Stimulated activated CD8-positive, alpha-beta memory T cell treated with anti-CD3 and anti-CD28 coated beads, Interleukin-12 subunit alpha, Interleukin-12 subunit beta, amount 100 ng/mL, for 24 hours (primary cell): ENCODE results near the gene NCK1.
"Not testable (repeated sequence)": the region's sequence is repeated elsewhere in the genome, so short reads cannot be mapped to it uniquely, and the experiment has no call there.

Experiments
- DNase-seq: peaks from one replicate; pipeline ENCODE4 v3.0.0-alpha.2; 2020; ENCODE audit errors: extremely low read depth

The NCK1 gene

DNA sequence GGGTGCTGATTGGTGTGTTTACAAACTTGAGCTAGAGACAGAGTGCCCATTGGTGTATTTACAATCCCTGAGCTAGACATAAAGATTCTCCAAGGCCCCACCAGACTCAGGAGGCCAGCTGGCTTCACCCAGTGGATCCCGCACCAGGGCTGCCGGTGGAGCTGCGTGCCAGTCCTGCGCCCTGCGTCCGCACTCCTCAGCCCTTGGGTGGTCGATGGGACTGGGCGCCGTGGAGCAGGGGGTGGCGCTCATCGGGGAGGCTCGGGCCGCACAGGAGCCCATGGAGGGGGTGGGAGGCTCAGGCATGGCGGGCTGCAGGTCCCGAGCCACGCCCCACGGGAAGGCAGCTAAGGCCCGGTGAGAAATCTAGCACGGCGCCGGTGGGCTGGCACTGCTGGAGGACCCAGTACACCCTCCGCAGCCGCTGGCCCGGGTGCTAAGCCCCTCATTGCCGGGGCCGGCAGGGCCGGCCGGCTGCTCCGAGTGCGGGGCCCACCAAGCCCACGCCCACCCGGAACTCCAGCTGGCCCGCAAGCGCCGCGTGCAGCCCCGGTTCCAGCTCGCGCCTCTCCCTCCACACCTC, 125.5 kb downstream of the NCK1 start:
- DNase-seq: not testable (repeated sequence)

DNA sequence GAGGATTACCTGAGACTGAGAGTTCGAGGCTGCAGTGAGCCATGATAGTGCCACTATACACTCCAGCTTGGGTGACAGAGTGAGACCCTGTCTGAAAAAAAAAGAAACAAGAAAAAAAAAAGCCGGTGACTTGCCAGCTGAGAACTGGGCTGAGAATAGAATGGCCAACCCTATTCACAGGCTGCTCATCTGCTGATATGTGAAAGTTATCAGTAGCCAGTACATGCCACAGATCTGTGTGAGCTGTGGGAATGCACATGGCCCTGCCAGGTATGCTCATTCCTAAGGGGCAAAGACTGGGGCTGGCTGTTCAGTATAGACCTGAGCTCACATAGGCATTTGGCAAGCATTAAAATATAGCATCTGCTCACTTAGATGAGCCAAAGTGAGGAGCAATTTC, 126.6 kb downstream of the NCK1 start:
- no peak for DNase-seq

DNA sequence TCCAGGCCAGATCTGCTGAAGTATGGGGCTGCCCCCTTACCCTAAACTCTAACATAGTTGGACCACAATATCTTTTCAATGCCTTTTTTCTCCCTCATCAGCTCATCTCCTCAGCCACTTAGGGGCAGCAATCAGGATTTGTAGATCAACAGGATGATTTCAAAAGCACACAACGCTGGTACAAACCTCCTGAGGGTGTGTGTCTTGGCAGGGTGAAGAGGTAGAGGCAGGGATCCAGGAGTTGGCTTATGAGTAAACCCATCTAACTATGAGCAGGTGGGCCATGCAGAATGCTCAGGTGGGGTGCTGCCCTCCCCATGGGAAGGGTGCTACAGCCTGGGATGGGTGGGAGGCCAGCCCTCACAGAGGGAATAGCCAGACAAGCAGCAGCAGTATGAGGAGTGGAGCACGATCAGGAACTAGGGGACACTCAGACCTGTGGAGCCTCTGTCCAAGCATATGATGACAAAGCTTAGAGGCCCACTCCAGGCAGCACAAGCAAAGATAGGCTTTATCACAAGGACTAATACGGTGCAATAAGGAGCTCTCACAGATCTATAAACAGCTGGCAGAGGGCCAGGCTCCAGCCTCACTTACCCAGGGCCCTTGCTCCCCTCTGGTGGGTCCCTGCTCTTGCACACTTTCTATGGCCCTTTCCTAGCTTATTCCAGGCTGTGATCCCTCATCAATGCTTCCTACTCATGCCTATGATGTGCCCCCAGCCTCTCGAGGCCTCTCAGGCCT, 127.9 kb downstream of the NCK1 start:
- no peak for DNase-seq

DNA sequence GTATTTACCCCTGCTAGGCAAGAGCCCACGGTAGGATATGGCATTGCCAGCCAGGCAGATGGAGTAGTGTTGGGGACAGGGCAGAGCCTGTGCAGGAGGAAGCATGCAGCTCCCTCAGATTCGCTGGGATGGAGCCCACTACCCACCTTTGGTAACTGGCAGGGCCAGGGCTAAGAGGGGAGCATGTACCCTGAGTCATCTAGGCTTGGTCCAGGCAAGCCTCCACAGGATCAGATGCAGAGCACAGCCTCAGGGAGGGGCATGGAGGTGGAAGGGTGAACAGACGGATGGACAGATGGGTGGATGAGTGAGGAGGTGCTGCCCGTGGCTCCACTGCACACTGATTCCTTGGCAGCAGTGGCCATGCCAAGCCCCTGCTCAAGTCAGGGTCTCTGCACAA, 128.8 kb downstream of the NCK1 start:
- DNase-seq: no peak

DNA sequence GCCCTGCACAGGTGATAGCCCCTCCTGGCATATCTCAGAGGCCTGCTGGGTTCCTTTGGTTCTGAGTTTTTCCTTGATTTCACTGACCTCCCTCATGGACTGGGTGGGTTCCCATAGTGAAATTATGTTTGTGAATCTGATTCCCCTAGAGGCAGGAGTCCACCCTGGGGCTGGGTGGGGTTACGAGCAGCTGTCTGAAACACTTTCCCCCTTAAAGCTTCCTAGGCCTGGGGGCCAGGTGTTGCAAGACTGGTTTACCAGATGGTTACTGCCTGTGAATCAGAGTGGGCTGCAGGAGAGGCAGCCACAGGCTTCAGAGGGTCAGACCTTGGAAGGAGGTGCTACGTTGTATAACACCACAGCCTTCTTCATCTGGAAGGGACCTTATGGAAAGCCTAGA, 130.1 kb downstream of the NCK1 start:
- DNase-seq: no peak

DNA sequence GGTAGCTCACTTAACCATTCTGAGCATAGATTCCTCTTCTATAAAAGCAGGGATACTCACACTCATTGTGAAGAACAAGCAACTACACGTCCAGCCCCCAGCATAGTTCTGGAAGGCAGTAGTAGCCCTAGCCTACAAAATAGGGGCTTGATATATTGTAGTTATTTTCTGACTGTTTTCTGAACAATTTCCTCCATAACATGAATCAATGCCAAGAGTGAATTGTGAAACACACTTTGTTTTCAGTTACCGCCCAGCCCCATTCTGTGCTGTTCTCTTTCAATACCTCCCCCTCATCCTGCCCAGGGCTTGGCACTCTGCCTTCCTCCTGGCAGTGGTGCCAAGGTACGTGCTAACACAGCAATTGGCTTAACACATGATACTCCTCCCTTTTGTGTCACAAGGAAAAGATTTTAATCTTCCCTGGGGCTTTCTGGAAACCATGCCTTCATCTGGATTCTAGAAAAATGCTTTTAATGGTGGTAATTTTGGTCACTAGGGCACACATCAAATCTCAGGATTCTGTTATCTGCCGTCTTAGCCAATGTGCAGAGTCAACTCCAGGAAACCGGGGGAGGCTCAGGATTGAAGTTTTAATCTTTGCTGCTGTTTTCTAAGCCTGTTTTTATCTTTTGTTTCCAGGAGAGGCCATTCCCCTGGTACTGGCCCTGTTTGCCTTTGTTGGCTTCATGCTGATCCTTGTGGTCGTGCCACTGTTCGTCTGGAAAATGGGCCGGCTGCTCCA, 132.9 kb downstream of the NCK1 start:
- no peak for DNase-seq

DNA sequence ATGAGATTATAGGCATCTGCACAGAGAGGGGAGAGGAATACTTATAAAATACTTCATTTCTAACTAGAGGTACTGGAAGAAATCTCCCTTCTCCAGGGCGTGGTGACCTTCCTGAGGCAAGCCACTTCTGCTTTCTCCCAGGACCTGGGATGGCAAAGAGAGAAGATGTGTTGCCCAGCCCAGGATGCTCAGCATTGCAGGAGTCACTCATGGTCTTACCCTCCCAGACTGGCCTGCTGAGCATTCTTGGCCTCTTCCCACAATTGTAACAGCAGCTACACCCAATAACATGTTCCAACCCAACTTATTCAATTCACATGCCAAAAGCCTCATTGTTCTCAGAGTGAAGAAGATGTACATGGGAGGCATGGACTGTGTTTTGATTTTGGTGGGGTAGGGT, 133.6 kb downstream of the NCK1 start:
- no peak for DNase-seq
